Measurements from ENCODE around the gene CACNB2.
"Not testable (repeated sequence)": the region's sequence is repeated elsewhere in the genome, so short reads cannot be mapped to it uniquely, and the experiment has no call there.

The CACNB2 gene

GRCh38 chr10:18577823-18578685 lies 437.8 kb downstream of the CACNB2 start:
- DNase-seq = no peak

- no peak for DNase-seq
These were observed 442.6 kb downstream of the CACNB2 start for GRCh38 chr10:18582803-18583202.

- DNase-seq = no peak
These were observed 443.5 kb downstream of the CACNB2 start for GRCh38 chr10:18583575-18584270.

DNA sequence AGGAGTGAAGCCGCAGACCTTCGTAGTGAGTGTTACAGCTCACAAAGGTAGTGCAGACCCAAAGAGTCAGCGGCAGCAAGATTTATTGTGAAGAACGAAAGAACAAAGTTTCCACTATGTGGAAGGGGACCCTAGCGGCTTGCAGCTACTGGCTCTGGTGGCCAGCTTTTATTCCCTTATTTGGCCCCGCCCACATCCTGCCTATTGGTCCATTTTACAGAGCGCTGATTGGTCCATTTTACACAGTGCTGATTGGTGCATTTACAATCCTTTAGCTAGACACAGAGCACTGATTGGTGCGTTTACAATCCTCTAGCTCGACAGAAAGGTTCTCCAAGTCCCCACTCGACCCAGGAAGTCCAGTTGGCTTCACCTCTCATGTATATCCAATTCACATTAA lies 446.4 kb downstream of the CACNB2 start:
- DNase-seq = not testable (repeated sequence)

DNA sequence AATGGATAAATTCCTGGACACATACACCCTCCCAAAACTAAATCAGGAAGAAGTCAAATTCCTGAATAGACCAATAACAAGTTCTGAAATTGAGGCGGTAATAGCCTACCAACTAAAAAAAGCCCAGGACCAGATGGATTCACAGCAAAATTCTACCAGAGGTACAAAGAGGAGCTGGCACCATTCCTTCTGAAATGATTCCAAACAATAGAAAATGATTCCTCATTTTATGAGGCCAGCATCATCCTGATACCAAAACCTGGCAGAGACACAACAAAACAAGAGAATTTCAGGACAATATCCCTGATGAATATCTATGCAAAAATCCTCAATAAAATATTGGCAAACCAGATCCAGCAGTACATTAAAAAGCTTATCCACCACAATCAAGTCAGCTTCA lies 450.9 kb downstream of the CACNB2 start:
- not testable (repeated sequence) for DNase-seq
